CD4-positive, alpha-beta T cell treated with Interleukin-4 for 1 hour (primary cell): ENCODE measurements around the gene U2AF2.

ENCODE experiments used
- DNase-seq, 2 donors: peaks; one replicate each; pipeline ENCODE4 v3.0.0-alpha.2; 2020 to 2022

The U2AF2 gene

DNA sequence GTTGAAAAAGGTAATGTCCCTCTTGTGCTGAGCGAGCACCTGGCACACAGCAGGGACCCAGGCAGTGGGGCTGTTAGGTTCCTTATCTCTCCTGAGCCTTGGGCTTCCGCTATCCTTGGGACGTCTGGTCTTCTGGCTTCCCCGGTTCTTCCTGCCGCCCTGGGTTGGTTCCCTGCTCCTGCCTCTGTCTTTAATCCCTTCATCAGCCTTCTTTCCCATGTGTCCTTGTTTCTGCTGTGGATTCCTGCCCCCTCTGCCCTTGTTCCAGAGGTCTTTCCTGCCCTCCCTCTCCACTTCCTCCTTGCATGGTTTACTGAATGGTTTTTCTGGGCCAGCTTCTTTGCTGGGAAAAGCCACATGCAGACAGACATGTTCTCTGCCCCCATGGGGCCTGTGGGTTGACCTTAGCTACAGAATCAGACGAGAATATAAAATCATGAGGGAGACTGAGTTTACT is 22.8 kb downstream of the U2AF2 start:
- DNase-seq: no peak

DNA sequence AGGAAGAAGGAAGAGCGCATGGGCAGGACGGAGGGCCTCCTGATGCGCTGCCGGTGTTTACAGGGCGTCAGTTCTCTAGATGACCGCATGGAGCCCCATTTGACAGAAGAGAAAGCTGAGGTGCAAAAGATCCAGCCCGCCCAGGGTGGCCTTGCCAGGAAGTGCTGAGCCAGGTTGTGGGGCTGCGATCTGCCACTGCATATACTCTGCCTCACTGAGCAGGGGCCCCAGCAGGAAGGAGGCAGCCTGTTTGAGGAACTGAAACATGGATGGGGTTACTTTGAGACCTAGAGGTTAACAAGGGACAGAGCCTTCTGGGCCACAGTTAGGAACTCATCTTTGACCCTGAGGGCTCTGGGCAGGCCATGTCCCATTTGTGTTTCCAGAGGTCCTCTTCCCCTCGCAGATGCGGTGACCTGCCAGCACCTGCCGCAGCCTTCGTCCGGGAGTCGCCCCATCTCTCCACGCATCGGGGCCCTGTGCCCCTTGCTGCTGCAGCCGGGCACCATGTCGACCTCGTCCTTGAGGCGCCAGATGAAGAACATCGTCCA is 23.4 kb downstream of the U2AF2 start:
- DNase-seq: peak; percentile 26 to 84

DNA sequence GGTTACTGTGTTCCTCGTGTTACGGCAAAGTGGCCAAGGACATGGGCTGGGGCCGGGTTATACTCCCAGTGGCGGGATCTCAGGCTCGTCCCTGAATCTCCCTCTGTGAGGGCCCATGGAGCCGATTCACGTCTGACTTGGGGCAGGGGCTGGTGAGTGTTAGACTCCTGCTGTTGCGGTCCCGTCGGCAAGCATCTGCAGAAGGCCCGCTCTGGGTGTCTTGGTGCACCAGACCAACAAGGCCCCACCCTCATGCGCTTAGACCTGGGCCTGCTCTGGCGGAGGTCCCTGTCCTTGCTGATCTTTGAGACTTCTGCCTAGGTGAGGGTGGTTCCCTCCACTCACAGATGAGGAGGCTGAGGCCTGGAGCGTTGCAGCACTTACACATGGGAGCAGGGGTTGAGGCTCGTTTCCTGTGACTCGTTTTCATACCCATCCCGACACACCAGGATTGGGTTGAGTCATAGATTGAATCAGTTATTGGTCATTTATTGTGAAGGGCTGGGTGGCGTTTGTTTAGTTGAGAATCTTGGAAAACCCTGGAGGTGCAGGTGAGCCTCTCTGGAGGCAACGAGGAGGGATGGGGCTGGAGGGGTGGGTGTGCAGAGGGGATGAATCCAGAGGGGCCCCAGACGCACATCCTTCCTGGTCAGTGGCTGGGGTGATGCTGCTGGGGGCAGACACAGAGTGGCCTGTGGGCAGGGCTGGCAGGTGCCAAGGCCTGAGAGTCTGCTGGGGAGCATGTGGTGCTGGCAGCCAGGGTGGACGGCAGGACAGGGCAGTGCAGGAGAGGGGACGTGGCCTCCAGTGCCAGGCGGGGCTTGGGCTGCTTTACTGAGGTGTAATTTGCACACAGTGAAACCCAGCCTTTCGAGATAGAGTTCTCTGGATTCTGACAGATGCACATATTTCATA is 24.8 kb downstream of the U2AF2 start:
- no peak for DNase-seq

DNA sequence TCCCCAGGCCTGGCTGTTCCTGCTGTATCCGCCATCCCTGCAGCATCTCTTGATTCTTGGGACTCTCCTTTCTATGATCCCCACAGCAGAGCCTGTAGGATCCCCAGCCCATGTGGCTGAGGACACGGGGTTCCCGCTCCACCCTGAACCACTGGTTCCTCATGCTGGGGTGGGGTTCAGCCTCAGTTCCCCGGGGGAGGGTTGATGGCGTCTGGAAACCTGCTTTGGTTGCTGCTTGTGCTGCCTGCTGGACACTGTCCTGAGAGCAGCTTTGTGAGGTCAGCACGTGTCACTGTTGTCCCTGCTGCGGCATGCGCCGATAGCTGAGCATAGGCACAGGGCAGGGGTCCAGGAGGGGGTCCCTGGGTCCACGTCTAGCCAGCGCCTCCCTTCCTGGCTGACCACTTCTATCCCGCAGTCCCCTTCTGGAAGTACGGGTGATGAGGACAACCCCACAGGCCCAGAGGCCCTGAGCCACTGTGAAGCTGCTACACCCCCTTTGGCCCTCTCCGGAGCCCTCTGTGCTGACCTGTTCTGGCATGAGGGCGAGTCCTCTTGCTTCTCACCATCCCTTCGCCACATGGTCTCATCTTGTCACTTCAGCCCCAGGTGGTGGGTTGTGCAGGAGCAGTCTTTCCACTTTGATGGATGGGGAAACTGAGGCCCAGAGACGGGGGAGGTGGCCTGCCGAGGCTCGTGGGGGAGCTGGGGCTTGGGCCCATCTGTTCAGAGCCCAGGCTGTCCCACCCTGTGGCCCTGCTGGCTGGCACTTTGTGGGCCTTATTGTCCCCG is 25.7 kb downstream of the U2AF2 start:
- DNase-seq: no peak

DNA sequence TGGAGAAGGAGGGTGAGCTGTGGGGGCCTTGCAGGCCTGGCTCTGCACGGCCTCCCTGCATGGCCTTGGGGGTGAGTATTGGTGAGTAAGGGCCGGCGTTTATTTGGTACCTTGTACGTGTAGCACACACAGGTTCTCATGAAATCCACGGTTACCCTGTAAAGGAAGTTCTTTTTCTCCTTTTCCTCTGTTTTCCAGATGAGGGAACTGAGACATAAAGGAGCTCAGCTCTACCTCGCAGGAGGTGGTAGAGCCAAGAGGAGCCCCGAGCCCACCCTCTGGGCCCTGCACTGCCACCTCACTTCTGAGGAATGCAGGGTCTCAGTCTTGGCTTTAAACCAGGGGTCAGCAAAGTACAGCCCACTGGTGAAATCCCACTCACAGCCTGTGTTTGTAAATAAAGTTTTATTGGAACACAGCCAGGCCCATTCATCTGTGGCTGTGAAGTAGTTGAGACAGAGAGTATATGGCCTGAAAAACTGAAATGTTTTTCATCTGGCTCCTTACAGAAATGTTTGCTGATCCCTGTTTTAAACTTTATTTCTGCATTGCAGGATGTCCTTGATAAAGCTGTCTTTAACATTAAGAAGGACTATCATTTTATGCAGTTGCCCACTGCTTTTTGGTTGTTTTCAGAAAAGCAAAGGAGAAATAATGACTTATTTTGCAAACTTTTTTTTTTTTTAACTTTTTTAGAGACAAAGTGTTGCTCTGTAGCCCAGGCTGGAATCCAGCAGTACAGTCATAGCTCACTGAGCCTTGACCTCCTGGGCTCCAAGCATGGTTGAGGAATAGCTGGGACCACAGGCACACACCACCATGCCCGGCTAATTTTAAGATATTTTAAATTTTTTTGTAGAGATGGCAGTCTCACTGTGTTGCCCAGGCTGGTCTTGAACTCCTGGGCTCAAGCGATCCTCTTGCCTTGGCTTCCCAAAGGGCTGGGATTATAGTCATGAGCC is 26.6 kb downstream of the U2AF2 start:
- DNase-seq: no peak

DNA sequence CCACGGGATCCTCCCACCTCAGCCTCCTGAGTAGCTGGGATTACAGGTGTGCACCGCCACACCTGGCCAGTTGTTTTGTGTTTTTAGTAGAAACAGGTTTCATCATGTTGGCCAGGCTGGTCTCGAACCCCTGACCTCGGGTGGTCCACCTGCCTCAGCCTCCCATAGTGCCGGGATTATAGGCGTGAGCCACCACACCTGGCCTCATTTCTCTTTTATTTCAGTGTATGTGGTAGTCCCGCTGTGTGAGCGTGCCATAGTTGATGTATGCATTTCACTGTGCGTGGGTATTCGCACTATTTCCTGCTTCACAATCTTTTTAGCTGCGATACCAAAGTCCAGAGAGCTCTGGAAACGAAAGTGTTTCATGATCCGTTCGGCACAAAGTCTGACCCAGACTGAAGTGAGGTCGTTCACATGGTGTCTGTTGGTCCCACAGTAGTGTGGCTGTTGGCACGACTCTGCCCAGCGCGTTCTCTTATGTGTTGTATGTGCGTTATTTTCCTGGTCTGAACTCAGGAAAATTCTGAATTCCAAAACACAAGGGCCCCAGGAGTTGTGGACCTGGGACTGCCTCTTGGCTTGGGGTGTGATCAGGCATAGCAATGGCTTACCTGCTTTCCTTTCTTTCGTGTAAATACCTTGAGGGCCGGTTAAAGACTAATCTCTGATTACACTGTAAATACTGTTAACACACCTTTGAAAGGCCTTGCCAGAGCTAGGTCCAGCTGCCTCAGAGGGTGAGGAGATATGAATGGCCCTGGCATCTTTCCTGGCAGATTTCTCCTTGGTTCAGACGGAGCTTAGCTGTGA is 28.8 kb downstream of the U2AF2 start:
- no peak for DNase-seq

DNA sequence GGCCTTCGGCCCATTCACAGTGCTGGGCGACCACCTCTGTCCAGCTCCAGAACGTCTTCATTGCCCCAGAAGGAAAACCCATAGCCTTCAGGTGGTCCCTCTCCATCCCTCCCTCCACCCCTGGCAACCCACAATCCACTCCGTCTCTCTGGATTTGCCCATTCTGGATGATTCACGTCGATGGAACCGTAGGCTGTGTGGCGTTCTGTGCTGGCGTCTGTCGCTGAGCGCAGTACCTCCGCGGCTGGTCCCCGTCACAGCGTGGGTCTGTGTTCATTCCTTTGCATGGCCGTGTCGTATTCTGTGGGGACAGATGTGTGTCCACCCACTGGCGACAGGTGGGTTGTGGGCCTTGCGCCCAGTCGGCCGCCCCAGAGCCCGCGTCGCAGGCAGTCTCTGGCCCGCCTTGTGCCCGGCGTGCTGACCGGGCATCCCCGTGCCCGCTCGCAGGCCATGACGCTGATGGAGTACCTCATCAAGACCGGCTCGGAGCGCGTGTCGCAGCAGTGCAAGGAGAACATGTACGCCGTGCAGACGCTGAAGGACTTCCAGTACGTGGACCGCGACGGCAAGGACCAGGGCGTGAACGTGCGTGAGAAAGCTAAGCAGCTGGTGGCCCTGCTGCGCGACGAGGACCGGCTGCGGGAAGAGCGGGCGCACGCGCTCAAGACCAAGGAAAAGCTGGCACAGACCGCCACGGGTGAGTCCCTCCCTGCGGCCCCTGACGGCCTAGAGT is 30.3 kb downstream of the U2AF2 start:
- DNase-seq: no peak

DNA sequence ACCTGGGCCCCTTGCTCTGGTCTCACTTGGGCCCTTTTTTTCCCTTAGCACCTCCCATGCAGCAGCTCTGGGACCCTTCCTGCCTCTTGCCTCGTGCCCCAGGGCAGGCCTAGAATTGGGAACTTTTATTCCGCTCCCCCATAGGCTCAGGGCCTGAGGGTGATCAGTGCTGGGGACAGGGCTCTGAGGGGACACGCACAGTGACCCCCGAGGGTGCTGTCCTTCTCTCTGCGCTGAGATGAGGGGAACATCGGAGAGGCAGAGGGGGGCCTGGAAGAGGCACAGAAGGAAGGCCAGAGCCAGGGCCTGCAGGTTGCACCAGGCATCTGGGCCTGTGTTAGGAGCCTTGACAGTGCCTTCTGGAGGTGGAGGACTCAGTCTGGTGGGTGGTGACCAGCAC is 30.9 kb downstream of the U2AF2 start:
- DNase-seq: no peak

DNA sequence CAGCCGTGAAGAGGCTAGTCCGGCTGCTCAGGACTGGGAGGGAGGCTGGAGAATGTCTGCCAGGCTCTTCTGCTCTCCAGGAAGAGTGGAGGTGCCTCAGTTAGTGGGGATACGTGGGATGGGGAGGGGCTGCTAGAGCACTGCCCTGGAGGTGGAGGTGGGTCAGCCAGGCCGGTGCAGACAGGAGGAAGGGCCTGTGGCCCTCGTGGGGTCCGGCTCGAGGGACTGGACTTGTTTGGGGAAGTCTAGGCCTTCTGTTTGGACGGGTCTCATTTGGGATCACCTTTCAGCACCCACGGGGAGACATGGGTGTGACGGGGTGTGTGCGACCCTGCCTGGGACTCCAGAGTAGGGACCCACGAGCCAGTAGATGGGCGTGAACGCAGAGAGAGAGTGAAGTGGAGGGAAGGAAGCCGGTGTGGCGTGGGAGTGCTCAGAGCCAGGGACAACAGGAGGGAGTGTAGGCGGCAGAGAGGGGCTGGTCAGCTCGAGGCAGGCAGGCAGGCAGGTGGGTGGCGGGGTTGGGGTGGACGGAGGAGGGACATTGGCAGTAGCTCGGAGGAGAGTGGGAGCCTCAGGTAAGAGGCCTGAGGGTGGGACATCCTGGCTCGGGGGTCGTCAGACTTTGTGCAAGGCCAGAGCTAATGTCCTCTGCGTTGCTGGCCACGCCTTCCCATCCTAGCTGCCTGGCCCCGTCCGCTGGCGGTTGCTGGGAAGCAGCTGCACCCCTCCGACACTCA is 31.6 kb downstream of the U2AF2 start:
- DNase-seq: no peak

DNA sequence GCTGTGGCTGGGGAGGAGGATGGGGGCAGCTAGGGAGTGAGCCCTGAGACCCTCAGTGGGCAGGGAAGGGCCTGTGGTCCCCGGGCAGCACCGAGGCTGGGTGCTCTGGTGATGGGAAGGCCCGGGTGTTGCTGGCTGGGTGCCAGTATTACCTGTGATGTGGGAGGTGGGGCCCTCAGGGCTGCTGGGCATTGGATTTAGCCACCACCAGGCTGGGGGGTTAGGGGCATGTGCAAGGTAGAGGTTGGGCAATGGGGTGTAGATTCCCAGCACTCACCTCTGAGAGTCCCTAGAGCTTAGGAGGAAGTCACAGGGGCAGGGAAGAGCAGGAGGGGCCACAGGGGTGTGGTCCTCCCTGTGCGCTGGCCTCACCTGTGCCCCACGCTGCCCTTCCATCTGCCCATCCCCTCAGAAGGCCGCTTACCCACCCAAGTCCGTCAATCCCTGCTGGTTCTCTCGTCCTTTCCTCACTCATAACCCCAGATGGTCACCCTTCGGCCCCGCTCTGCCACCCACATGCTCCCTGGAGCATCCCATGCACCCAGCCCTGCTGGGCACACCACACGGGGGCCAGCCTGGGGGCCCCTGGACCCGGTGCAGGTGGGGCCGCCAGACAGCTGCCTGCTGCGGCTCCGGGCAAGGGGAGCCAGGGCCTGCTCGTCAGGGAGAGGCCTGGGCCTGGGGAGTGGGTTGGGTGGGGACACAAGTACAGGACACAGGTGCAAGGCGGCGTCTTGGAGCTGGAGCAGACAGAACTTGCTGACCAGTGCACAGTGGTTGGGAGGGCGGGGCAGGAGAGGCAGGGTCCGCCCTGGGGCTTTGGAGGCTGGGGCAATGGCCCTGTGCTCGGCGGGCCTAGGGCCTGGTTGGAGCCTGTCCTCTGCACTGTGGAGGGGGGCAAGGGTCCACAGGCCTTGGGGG is 32.7 kb downstream of the U2AF2 start:
- no peak for DNase-seq

DNA sequence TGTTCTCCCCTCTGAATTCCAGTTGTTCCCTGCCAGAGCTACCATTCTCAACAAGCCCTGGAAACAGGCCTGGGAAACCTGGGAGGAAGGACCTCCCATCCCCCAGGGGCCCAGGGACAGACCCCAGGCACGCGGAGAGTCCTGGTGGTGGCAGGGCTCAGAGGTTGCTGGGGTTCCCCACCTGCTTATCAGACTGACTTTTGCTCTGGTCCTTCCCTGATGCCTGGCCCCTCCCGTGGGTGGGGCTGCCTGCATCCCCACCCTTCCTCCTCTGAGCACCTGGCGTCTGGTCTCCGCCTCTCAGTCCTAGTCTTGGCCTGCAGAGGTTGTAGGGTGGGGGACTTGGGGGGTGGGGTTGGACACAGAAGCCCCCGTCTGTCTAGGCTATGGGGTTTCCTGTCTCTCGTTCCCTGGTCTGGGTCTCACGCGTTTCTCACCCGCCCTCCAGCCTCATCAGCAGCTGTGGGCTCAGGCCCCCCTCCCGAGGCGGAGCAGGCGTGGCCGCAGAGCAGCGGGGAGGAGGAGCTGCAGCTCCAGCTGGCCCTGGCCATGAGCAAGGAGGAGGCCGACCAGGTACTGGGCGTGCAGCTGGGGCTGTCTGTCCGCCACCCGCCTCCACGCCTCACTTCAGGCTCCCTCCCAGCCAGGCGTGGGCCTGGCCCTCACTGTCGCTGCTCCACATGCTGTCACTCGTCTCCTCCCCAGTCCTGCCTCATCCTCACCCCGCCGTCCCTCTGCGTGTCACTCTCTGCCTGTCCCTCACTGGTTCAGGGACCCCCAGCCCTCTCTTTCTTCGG is 33.8 kb downstream of the U2AF2 start:
- DNase-seq: no peak

DNA sequence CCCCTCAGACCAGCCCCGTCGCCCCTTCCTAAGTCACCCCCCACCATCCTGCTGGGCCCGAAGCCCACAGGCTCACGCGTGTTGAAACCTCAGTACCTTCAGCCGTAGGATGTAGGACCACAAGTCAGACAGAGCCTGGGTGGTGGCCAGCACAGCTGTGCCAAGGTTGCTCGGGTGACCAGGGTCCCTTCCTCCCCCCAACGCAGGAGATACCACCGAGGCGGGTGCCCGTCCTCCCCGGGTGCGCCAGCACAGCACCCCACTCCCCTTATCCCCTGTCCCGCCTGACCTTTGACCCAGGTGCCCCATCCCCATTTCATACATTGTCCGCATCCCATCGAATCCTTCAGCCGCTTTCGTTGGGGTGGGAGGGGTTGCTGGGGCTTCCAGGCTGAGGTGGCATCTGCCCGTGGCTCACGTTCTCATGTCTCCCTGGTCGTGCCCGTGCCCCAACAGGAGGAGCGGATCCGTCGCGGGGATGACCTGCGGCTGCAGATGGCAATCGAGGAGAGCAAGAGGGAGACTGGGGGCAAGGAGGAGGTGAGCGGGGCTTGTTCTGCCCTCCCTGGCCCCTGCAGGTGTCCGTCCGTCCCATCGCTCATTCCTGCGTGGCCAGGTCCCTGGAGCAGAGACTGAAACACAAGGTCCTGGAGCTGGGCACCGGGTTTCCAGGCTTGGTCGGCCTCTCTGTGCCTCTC is 34.7 kb downstream of the U2AF2 start:
- no peak for DNase-seq

DNA sequence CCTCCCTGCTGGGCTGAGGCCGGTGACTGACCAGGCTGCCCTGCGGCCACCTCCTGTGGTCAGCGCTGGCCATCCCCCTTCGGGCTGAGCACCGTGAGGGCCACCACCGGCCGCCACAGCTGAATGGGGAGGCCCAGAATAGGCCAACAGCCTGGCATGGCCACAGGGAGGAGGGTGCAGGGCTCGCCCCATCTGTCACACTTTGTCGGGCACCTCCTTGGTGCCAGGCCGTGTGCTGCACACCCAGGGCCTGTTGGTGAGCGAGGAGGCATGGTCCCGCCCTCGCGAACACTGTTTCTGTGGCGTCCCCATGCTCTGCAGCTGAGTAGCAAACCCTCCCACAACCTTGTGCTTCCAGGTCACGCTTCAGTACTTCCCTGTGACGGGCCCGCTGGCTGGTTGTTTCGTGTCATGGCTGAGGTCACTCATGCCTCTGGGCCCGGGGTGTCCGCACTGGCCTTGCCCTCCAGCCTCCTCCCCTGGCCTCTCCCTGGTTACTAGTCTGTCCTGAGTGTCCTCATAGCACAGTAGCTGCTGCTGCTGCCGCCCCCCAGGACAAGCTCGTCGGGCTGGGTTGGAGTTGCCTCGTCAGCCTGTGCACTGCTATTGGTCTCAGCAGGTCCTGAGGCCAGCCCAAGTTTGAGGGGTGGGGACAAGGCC is 35.4 kb downstream of the U2AF2 start:
- no peak for DNase-seq

DNA sequence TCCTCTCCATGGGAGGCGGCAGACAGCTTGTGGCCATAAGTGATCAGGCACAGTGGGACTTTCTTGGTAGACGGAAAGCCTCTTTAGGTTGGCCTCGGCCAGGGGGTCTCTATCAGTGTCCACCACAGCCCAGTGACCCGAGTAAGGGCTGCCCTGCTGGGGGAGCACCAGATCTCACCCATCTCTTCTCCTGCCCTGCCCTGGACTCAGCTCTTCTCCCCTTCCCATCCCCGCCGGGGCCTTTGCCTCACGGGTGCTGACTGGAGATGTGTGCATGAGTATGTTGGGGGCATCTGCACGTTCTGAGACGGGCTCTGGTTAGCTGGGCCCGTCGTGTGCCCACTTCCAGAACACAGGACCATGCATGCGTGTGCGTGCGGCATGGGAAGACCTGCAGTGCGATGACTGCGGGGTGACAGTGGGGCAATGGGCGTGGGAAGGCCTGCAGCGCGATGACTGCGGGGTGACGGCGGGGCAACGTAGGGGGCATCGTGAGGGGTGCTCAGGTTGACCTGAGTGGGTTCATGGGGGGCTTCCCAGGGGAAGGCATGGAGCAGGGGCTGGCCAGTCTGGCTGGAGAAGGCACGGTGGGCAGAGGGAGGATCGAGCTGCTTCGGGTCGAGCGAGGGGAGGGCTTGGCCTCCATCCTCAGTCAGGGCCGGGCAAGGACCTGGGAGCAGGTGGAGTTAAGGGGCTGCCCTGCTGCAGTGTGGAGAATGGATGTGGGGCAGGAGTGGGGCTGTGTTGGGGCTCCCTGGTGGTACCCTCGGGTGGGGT is 36.1 kb downstream of the U2AF2 start:
- DNase-seq: no peak

DNA sequence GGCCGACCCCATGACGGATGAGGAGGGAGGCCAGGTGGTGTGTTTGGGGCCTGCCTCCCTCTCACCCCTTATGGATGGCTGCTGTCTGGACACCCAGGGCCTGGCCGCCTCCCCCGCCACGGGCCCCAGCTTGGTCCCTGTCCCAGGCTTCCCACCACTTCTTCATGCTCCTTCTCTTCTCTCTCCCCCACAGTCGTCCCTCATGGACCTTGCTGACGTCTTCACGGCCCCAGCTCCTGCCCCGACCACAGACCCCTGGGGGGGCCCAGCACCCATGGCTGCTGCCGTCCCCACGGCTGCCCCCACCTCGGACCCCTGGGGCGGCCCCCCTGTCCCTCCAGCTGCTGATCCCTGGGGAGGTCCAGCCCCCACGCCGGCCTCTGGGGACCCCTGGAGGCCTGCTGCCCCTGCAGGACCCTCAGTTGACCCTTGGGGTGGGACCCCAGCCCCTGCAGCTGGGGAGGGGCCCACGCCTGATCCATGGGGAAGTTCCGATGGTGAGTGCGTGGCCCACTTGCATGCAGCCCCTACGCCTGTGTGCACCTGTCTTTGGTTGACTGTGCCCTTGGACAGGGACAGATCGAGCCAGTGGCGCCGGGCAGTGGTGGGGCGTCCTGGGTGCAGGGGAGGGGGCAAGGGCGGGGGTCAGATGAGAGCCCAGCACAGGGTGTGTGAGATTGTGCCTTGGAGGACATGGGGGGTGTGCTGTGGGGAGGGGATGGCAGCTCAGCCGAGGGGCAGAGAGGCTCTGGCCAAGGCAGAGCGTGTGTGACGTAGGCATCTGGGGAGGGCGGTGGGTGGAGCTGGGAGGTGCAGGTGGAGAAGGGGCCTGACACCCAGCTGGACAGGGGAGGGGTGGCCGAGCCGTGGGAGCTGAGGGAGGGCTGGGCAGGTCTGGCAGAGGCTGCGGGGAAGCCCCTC is 37.0 kb downstream of the U2AF2 start:
- no peak for DNase-seq
